ENCODE measurements around the gene TNFRSF4.
"Not testable (repeated sequence)": the region's sequence is repeated elsewhere in the genome, so short reads cannot be mapped to it uniquely, and the experiment has no call there.

GRCh38 chr1:1176063-1176761 lies 37.7 kb downstream of the TNFRSF4 start:
- TF ChIP-seq POLR2AphosphoS5, POLR2A, EP300 (IDR thresholded peaks at IDR 0.05): not testable (repeated sequence)
- TF ChIP-seq, protein P1, sequence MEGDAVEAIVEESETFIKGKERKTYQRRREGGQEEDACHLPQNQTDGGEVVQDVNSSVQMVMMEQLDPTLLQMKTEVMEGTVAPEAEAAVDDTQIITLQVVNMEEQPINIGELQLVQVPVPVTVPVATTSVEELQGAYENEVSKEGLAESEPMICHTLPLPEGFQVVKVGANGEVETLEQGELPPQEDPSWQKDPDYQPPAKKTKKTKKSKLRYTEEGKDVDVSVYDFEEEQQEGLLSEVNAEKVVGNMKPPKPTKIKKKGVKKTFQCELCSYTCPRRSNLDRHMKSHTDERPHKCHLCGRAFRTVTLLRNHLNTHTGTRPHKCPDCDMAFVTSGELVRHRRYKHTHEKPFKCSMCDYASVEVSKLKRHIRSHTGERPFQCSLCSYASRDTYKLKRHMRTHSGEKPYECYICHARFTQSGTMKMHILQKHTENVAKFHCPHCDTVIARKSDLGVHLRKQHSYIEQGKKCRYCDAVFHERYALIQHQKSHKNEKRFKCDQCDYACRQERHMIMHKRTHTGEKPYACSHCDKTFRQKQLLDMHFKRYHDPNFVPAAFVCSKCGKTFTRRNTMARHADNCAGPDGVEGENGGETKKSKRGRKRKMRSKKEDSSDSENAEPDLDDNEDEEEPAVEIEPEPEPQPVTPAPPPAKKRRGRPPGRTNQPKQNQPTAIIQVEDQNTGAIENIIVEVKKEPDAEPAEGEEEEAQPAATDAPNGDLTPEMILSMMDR (IDR thresholded peaks at IDR 0.05), result not testable (repeated sequence)
